SK-N-SH (cell line): ENCODE results near the gene ZCCHC14. TPM values are rescaled to one million over a fixed set of nuclear protein-coding genes. Genes with fewer than 3 reads are reported as not detected.

Experiments used
- CTCF ChIA-PET: fragments of 300-600, 350-600 bp; formaldehyde crosslinking; extraction: SDS; loops from one replicate; lab custom pipeline; 2021; lab: Yijun Ruan, JAX
- POLR2A ChIA-PET: fragments of 350-600 bp; sonication (Branson Sonifier 250); formaldehyde crosslinking; extraction: SDS; loops from one replicate; lab custom pipeline; 2020; ENCODE audit warnings: antibody characterized with exemption, inconsistent platforms; lab: Yijun Ruan, JAX
- DNase-seq: peaks from one replicate; pipeline ENCODE4 v3.0.0; 2012
- H2AFZ ChIP-seq: fragments of 200-600 bp; sonication (generic); 2 replicates; pipeline ENCODE4 v1.8.1; 2016; ENCODE audit warnings: antibody characterized with exemption, mild to moderate bottlenecking, low read depth
- H3F3A ChIP-seq: fragments of 200-600 bp; sonication (generic); replicated peaks from 2 replicates; pipeline ENCODE3; 2016; ENCODE audit warnings: antibody characterized with exemption, mild to moderate bottlenecking; ENCODE audit not compliant: insufficient read depth
- H3K27ac ChIP-seq, 2 experiments: fragments of 200-500 bp in 1 of 2; fragments of 200-600 bp in 1 of 2; sonication (Bioruptor generic) in 1 of 2; sonication (generic), shearing (Covaris generic) in 1 of 2; 2 replicates each; pipeline versions ENCODE4 v1.5.1 to v1.6.1; 2014 to 2016; ENCODE audit warnings: low read depth in 2 of 2, inconsistent platforms in 1 of 2, low read length in 1 of 2, mild to moderate bottlenecking in 1 of 2, mixed read lengths in 1 of 2
- H3K27me3 ChIP-seq: fragments of 200-600 bp; sonication (generic), shearing (Covaris generic); 2 replicates; pipeline ENCODE4 v1.6.1; 2016; ENCODE audit warnings: mixed run types; ENCODE audit not compliant: insufficient read depth
- H3K36me3 ChIP-seq, 2 experiments: fragments of 200-500 bp in 1 of 2; fragments of 200-600 bp in 1 of 2; sonication (Bioruptor generic) in 1 of 2; sonication (generic) in 1 of 2; replicated peaks in 1 of 2; 2 replicates each; pipeline versions ENCODE3 to v1.5.1; 2014 to 2016; ENCODE audit warnings: low read length in 1 of 2, mild to moderate bottlenecking in 1 of 2; ENCODE audit not compliant: insufficient read depth in 2 of 2, control insufficient read depth in 1 of 2
- H3K4me1 ChIP-seq, 2 experiments: fragments of 200-500 bp in 1 of 2; fragments of 200-600 bp in 1 of 2; sonication (Bioruptor generic) in 1 of 2; sonication (generic), shearing (Covaris generic) in 1 of 2; 2 replicates each; pipeline versions ENCODE4 v1.5.1 to v1.6.1; 2014 to 2016; ENCODE audit warnings: low read depth in 1 of 2, low read length in 1 of 2, mixed run types in 1 of 2; ENCODE audit not compliant: insufficient read depth in 2 of 2, control insufficient read depth in 1 of 2
- H3K4me2 ChIP-seq: fragments of 200-600 bp; sonication (generic), shearing (Covaris generic); 2 replicates; pipeline ENCODE4 v1.6.1; 2017; ENCODE audit warnings: mixed run types
- H3K4me3 ChIP-seq, 2 experiments: fragments of 200-500 bp in 1 of 2; fragments of 200-600 bp in 1 of 2; sonication (Bioruptor generic) in 1 of 2; sonication (generic), shearing (Covaris generic) in 1 of 2; 2 replicates each; pipeline versions ENCODE4 v1.5.1 to v1.8.1; 2014 to 2016; ENCODE audit warnings: low read depth in 2 of 2, inconsistent platforms in 1 of 2, low read length in 1 of 2, mild to moderate bottlenecking in 1 of 2, mixed read lengths in 1 of 2, moderate library complexity in 1 of 2
- H3K79me2 ChIP-seq: fragments of 200-600 bp; sonication (generic); 2 replicates; pipeline ENCODE4 v1.8.1; 2017; ENCODE audit warnings: mild to moderate bottlenecking; ENCODE audit not compliant: insufficient read depth
- H3K9ac ChIP-seq: fragments of 200-600 bp; sonication (generic); 2 replicates; pipeline ENCODE4 v1.6.1; 2017; ENCODE audit warnings: mixed run types
- H3K9me2 ChIP-seq: fragments of 200-600 bp; sonication (generic); 2 replicates; pipeline ENCODE4 v1.6.1; 2017; ENCODE audit warnings: mixed run types
- H3K9me3 ChIP-seq: fragments of 200-600 bp; sonication (generic); 2 replicates; pipeline ENCODE4 v1.6.1; 2017; ENCODE audit warnings: mixed run types, mild to moderate bottlenecking, moderate library complexity
- H4K20me1 ChIP-seq: fragments of 200-600 bp; sonication (generic); 2 replicates; pipeline ENCODE4 v1.6.1; 2017; ENCODE audit warnings: mild to moderate bottlenecking, mixed run types; ENCODE audit not compliant: insufficient read depth
- ELF1 ChIP-seq: IDR thresholded peaks from 2 replicates; pipeline ENCODE4 v1.4.0; 2012
- EP300 ChIP-seq, 2 experiments: IDR thresholded peaks; 2 replicates each; pipeline versions ENCODE4 v1.4.0 to v1.6.1; 2012; ENCODE audit warnings: borderline replicate concordance in 1 of 2, low read depth in 1 of 2, low read length in 1 of 2
- FOSL2 ChIP-seq: IDR thresholded peaks from 2 replicates; pipeline ENCODE4 v1.4.0; 2012; ENCODE audit warnings: low read depth, mild to moderate bottlenecking, moderate library complexity, borderline replicate concordance
- GABPA ChIP-seq: IDR thresholded peaks from 2 replicates; pipeline ENCODE4 v1.4.0; 2012; ENCODE audit warnings: low read depth, mild to moderate bottlenecking
- GATA2 ChIP-seq: sonication (generic); formaldehyde crosslinking; IDR thresholded peaks from 2 replicates; pipeline ENCODE4 v1.5.0; 2020; ENCODE audit warnings: mild to moderate bottlenecking, missing genetic modification reagents
- JUND ChIP-seq: IDR thresholded peaks from 2 replicates; pipeline ENCODE4 v1.4.0; 2012
- MXI1 ChIP-seq: IDR thresholded peaks from 2 replicates; pipeline ENCODE4 v1.6.1; 2012; ENCODE audit warnings: mild to moderate bottlenecking, low read depth, low read length, improper control_type of control experiment
- NFIC ChIP-seq: IDR thresholded peaks from 2 replicates; pipeline ENCODE4 v1.4.0; 2012; ENCODE audit warnings: borderline replicate concordance
- RFX5 ChIP-seq: IDR thresholded peaks from 2 replicates; pipeline ENCODE4 v1.6.1; 2012; ENCODE audit warnings: mild to moderate bottlenecking, improper control_type of control experiment, low read length
- TCF12 ChIP-seq: IDR thresholded peaks from 2 replicates; pipeline ENCODE4 v1.4.0; 2012
- TEAD4 ChIP-seq: IDR thresholded peaks from 2 replicates; pipeline ENCODE4 v1.4.0; 2012; ENCODE audit warnings: mild to moderate bottlenecking, borderline replicate concordance; ENCODE audit not compliant: insufficient read depth
- YY1 ChIP-seq: IDR thresholded peaks from 2 replicates; pipeline ENCODE4 v1.4.0; 2012; ENCODE audit warnings: low read depth, mild to moderate bottlenecking
- WGBS: methylation state at CpG from one replicate; pipeline ENCODE4 v1.1.6; 2017; ENCODE audit warnings: low lambda C conversion rate; 5-methylcytosine and 5-hydroxymethylcytosine counted together
- polyA plus RNA-seq, 3 experiments: library from polyadenylated mRNA; depleted of rRNA; stranded (reverse); fragments of >200 nt; gene quantifications; 2 replicates each; pipeline ENCODE4 v1.2.3, GENCODE V29; 2012
- TF ChIP-seq, protein P1 (sequence below): fragments of 150-350 bp; IDR thresholded peaks from 2 replicates; pipeline ENCODE4 v1.6.1; 2016; ENCODE audit warnings: mild to moderate bottlenecking, low read depth, low read length
- TF ChIP-seq, protein P2 (sequence below): fragments of 150-350 bp; IDR thresholded peaks from 2 replicates; pipeline ENCODE4 v1.6.1; 2017; ENCODE audit warnings: antibody characterized with exemption, low read length, low read depth, borderline replicate concordance
- TF ChIP-seq, protein P3 (sequence below): fragments of 200-600 bp; sonication (generic); IDR thresholded peaks from 2 replicates; pipeline ENCODE4 v1.6.1; 2017; ENCODE audit warnings: antibody characterized with exemption, mild to moderate bottlenecking, moderate library complexity
- TF ChIP-seq, protein P4 (sequence below): IDR thresholded peaks from 2 replicates; pipeline ENCODE4 v1.6.1; 2012; ENCODE audit warnings: mild to moderate bottlenecking, low read depth, low read length, moderate library complexity
- TF ChIP-seq, protein P5 (sequence below): IDR thresholded peaks from 2 replicates; pipeline ENCODE4 v1.4.0; 2012; ENCODE audit warnings: low read depth, borderline replicate concordance

Gene ZCCHC14
- polyA plus RNA-seq, 1 of the 3 experiments (the other 2 are of a cell fraction), result 5.7 TPM

DNA sequence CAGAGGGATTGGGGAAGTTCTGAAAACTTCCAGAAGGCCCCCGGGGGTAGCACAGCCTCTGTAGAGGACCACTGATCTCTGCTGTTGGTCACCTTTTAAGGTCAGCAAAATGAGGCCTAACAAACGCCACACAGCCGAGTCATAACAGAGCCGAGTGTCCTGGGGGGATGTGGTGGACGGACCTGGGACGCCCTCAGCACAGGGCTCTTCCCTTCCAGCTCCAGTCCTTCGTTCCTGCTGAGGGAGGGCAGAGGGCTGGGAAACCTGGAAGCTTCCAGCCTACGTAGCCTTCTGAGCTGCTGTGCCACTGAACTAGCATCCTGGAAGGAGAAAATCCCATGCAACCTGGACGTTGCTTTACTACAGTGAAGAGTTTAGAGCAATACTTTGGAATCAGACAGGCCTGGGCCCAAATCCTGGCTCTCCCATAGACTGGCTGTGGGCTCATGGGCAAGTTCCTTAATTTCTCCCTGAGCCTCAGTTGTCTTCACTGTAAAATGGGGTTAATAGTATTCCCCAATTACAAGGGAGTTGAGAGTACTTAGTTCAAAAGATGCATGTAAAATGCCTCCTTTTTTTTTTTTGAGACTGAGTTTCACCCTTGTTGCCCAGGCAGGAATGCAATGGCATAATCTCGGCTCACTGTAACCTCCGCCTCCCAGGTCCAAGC lies 34.4 kb upstream of the ZCCHC14 start:
- no peak for DNase-seq
- H3K4me2 ChIP-seq, result no peak overlapping the region
- 58% methylated on average over 10 of the region's 11 CpGs for WGBS
- H3K9ac ChIP-seq, result no peak overlapping the region
- H3K27me3 ChIP-seq, result no peaks in the 10 kb centered on the region
- TF ChIP-seq, protein P1, sequence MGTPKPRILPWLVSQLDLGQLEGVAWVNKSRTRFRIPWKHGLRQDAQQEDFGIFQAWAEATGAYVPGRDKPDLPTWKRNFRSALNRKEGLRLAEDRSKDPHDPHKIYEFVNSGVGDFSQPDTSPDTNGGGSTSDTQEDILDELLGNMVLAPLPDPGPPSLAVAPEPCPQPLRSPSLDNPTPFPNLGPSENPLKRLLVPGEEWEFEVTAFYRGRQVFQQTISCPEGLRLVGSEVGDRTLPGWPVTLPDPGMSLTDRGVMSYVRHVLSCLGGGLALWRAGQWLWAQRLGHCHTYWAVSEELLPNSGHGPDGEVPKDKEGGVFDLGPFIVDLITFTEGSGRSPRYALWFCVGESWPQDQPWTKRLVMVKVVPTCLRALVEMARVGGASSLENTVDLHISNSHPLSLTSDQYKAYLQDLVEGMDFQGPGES, result no peak
- TF ChIP-seq EP300 (IDR thresholded peaks at IDR 0.05; ENCODE audit: borderline replicate concordance in 1 of 2, low read depth in 1 of 2, low read length in 1 of 2) (no peak), NFIC (no peak), TCF12 (no peak), TEAD4 (no peak), YY1 (no peak), ELF1 (no peak), RFX5 (no peak)
- TF ChIP-seq, protein P2, sequence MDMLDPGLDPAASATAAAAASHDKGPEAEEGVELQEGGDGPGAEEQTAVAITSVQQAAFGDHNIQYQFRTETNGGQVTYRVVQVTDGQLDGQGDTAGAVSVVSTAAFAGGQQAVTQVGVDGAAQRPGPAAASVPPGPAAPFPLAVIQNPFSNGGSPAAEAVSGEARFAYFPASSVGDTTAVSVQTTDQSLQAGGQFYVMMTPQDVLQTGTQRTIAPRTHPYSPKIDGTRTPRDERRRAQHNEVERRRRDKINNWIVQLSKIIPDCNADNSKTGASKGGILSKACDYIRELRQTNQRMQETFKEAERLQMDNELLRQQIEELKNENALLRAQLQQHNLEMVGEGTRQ, result no peak
- TF ChIP-seq, protein P3, sequence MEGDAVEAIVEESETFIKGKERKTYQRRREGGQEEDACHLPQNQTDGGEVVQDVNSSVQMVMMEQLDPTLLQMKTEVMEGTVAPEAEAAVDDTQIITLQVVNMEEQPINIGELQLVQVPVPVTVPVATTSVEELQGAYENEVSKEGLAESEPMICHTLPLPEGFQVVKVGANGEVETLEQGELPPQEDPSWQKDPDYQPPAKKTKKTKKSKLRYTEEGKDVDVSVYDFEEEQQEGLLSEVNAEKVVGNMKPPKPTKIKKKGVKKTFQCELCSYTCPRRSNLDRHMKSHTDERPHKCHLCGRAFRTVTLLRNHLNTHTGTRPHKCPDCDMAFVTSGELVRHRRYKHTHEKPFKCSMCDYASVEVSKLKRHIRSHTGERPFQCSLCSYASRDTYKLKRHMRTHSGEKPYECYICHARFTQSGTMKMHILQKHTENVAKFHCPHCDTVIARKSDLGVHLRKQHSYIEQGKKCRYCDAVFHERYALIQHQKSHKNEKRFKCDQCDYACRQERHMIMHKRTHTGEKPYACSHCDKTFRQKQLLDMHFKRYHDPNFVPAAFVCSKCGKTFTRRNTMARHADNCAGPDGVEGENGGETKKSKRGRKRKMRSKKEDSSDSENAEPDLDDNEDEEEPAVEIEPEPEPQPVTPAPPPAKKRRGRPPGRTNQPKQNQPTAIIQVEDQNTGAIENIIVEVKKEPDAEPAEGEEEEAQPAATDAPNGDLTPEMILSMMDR, result no peak
- H4K20me1 ChIP-seq, result no peaks in the 10 kb centered on the region
- no peaks in the 10 kb centered on the region for H3K36me3 ChIP-seq
- no peaks in the 10 kb centered on the region for H3F3A ChIP-seq
- H3K27ac ChIP-seq, result no peak overlapping the region
- H3K4me1 ChIP-seq, result no peaks in the 10 kb centered on the region
- POLR2A ChIA-PET, result no interaction called here
- no peaks in the 10 kb centered on the region for H3K79me2 ChIP-seq
- no peaks in the 10 kb centered on the region for H3K9me3 ChIP-seq
- no peak overlapping the region for H3K4me3 ChIP-seq
- no peaks in the 10 kb centered on the region for H3K9me2 ChIP-seq
- no peak overlapping the region for H2AFZ ChIP-seq
- CTCF ChIA-PET, result no interaction called here

DNA sequence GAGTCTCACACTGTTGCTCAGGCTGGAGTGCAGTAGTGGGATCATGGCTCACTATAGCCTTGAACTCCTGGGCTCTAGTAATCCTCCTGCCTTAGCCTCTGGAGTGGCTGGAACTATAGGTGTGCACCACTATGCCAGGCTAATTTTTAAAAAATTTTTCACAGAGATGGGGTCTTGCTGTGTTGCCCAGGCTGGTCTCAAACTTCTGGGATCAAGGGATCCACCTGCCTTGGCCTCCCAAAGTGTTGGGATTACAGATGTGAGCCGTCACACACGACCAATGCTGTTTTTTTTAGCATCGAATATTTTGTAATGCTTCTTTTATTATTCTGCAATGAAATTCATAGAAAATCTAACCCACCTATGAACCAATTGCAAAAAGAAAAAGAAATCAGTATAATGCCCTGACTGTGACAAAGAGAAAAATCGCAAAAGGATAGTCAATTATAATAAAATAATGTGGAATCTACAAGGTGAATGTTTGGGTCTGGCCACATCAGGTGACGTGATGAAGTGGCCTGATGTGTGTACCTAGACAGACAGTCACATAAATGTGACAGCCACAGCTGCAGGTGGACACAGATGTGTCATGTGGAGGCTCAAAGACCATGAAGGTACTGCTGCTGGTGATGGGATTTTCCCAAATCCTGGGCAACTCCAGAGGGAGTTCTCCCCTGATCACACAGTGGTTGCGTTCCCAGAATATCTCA lies 33.6 kb upstream of the ZCCHC14 start:
- Histone ChIP-seq H3K9ac (no peak overlapping the region), H3K4me3 (no peak overlapping the region), H4K20me1 (no peaks in the 10 kb centered on the region), H3K36me3 (no peaks in the 10 kb centered on the region), H3F3A (no peaks in the 10 kb centered on the region), H3K4me2 (no peak overlapping the region), H3K27ac (no peak overlapping the region), H3K27me3 (no peaks in the 10 kb centered on the region), H3K9me3 (no peaks in the 10 kb centered on the region), H2AFZ (no peak overlapping the region), H3K9me2 (no peaks in the 10 kb centered on the region), H3K4me1 (no peaks in the 10 kb centered on the region), H3K79me2 (no peaks in the 10 kb centered on the region)
- DNase-seq, result no peak
- CTCF ChIA-PET, result no interaction called here
- POLR2A ChIA-PET, result no interaction called here
- WGBS, result 57% methylated on average over 5 of the region's 6 CpGs
- TF ChIP-seq, protein P4, sequence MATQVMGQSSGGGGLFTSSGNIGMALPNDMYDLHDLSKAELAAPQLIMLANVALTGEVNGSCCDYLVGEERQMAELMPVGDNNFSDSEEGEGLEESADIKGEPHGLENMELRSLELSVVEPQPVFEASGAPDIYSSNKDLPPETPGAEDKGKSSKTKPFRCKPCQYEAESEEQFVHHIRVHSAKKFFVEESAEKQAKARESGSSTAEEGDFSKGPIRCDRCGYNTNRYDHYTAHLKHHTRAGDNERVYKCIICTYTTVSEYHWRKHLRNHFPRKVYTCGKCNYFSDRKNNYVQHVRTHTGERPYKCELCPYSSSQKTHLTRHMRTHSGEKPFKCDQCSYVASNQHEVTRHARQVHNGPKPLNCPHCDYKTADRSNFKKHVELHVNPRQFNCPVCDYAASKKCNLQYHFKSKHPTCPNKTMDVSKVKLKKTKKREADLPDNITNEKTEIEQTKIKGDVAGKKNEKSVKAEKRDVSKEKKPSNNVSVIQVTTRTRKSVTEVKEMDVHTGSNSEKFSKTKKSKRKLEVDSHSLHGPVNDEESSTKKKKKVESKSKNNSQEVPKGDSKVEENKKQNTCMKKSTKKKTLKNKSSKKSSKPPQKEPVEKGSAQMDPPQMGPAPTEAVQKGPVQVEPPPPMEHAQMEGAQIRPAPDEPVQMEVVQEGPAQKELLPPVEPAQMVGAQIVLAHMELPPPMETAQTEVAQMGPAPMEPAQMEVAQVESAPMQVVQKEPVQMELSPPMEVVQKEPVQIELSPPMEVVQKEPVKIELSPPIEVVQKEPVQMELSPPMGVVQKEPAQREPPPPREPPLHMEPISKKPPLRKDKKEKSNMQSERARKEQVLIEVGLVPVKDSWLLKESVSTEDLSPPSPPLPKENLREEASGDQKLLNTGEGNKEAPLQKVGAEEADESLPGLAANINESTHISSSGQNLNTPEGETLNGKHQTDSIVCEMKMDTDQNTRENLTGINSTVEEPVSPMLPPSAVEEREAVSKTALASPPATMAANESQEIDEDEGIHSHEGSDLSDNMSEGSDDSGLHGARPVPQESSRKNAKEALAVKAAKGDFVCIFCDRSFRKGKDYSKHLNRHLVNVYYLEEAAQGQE, result no peak
- TF ChIP-seq TEAD4 (no peak), JUND (no peak), MXI1 (no peak), GATA2 (no peak), FOSL2 (no peak), GABPA (no peak), EP300 (IDR thresholded peaks at IDR 0.05; ENCODE audit: borderline replicate concordance in 1 of 2, low read depth in 1 of 2, low read length in 1 of 2) (no peak)
- TF ChIP-seq, protein P5, sequence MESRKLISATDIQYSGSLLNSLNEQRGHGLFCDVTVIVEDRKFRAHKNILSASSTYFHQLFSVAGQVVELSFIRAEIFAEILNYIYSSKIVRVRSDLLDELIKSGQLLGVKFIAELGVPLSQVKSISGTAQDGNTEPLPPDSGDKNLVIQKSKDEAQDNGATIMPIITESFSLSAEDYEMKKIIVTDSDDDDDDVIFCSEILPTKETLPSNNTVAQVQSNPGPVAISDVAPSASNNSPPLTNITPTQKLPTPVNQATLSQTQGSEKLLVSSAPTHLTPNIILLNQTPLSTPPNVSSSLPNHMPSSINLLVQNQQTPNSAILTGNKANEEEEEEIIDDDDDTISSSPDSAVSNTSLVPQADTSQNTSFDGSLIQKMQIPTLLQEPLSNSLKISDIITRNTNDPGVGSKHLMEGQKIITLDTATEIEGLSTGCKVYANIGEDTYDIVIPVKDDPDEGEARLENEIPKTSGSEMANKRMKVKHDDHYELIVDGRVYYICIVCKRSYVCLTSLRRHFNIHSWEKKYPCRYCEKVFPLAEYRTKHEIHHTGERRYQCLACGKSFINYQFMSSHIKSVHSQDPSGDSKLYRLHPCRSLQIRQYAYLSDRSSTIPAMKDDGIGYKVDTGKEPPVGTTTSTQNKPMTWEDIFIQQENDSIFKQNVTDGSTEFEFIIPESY, result no peak
